OCI-LY3 (cell line): ENCODE results near the gene NDUFB3.

Source experiments
- H2AFZ ChIP-seq: fragments of 200-600, 300-600 bp; shearing (Covaris generic); 2 replicates; pipeline ENCODE4 v1.6.0; 2014; ENCODE audit warnings: antibody characterized with exemption, low read depth, low read length
- H3K27ac ChIP-seq: fragments of 200-600, 300-600 bp; sonication (generic); 2 replicates; pipeline ENCODE4 v1.5.1; 2014; ENCODE audit warnings: mild to moderate bottlenecking, low read length, moderate library complexity, mixed read lengths
- H3K27me3 ChIP-seq: fragments of 200-600, 300-600 bp; sonication (generic); 2 replicates; pipeline ENCODE4 v1.6.1; 2014; ENCODE audit warnings: low read depth, low read length, mixed read lengths
- H3K36me3 ChIP-seq: fragments of 200-600, 300-600 bp; sonication (generic); replicated peaks from 2 replicates; pipeline ENCODE3; 2014; ENCODE audit warnings: low read depth, low read length, mixed read lengths
- H3K4me1 ChIP-seq: fragments of 300-600, 200-600 bp; sonication (generic); 2 replicates; pipeline ENCODE4 v1.6.1; 2014; ENCODE audit warnings: low read length, mixed read lengths
- H3K4me2 ChIP-seq: fragments of 200-600, 300-600 bp; sonication (generic); 2 replicates; pipeline ENCODE4 v1.6.1; 2014; ENCODE audit warnings: low read length, mixed read lengths
- H3K4me3 ChIP-seq: fragments of 300-600, 200-600 bp; sonication (generic); 2 replicates; pipeline ENCODE4 v1.5.1; 2014; ENCODE audit warnings: antibody characterized with exemption, mild to moderate bottlenecking, low read length, moderate library complexity
- H3K79me2 ChIP-seq: fragments of 300-600, 200-600 bp; shearing (Covaris generic); 2 replicates; pipeline ENCODE4 v1.6.1; 2014; ENCODE audit warnings: mild to moderate bottlenecking, low read length, mixed read lengths
- H3K9ac ChIP-seq: fragments of 300-600, 200-600 bp; shearing (Covaris generic); 2 replicates; pipeline ENCODE4 v1.6.0; 2014; ENCODE audit warnings: mild to moderate bottlenecking, low read length, moderate library complexity
- H3K9me3 ChIP-seq: fragments of 200-600, 300-600 bp; shearing (Covaris generic); 2 replicates; pipeline ENCODE4 v1.6.1; 2014; ENCODE audit warnings: low read length, mixed read lengths; ENCODE audit not compliant: insufficient read depth
- H4K20me1 ChIP-seq: fragments of 200-600, 300-600 bp; sonication (generic); 2 replicates; pipeline ENCODE4 v1.6.1; 2016; ENCODE audit warnings: low read length, mixed read lengths; ENCODE audit not compliant: insufficient read depth
- EZH2phosphoT487 ChIP-seq: fragments of 200-600 bp; shearing (Covaris generic); IDR thresholded peaks from 2 replicates; pipeline ENCODE4 v1.6.1; 2018; ENCODE audit warnings: antibody characterized with exemption, mixed run types, low read depth
- TF ChIP-seq, protein P1 (sequence below): fragments of 200-600, 300-600 bp; sonication (generic); IDR thresholded peaks from 2 replicates; pipeline ENCODE4 v1.5.1; 2014; ENCODE audit warnings: antibody characterized with exemption, low read length, low read depth

NDUFB3 gene

DNA sequence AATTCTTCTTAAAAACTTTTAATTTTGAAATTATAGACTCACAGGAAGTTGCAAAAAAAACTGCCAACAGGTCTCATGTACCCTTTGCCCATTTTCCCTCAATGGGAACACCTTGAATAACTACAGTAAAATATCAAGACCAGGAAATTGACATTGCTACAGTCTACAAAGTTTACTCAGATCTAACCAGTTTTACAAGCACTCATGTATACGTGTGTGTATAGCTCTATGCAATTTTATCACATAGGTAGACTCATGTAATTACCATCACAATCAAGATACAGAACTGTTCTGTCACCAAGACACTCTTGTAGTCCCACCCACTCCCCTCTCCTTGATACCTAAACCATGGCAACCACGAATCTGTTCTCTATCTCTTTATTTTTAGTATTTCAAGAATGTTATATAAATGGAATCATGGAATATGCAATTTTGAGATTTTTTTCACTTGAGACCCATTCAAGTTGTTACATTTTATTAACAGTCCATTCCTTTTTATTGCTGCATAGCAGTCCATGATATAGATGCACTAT lies 6.9 kb upstream of the NDUFB3 start:
- Histone ChIP-seq H3K79me2 (peaks cover 66% of the 10 kb centered on the region), H3K27me3 (no peaks in the 10 kb centered on the region), H4K20me1 (0 out of 2 replicates have a peak, but pooled peaks cover 4% of the 10 kb centered on the region), H3K4me2 (no peak overlapping the region), H3K27ac (no peak overlapping the region), H3K36me3 (peaks cover 2% of the 10 kb centered on the region), H3K4me1 (peaks cover 26% of the 10 kb centered on the region), H3K4me3 (no peak overlapping the region), H2AFZ (no peak overlapping the region), H3K9me3 (no peaks in the 10 kb centered on the region), H3K9ac (no peak overlapping the region)
- no peak for TF ChIP-seq EZH2phosphoT487
- TF ChIP-seq, protein P1, sequence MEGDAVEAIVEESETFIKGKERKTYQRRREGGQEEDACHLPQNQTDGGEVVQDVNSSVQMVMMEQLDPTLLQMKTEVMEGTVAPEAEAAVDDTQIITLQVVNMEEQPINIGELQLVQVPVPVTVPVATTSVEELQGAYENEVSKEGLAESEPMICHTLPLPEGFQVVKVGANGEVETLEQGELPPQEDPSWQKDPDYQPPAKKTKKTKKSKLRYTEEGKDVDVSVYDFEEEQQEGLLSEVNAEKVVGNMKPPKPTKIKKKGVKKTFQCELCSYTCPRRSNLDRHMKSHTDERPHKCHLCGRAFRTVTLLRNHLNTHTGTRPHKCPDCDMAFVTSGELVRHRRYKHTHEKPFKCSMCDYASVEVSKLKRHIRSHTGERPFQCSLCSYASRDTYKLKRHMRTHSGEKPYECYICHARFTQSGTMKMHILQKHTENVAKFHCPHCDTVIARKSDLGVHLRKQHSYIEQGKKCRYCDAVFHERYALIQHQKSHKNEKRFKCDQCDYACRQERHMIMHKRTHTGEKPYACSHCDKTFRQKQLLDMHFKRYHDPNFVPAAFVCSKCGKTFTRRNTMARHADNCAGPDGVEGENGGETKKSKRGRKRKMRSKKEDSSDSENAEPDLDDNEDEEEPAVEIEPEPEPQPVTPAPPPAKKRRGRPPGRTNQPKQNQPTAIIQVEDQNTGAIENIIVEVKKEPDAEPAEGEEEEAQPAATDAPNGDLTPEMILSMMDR = no peak

DNA sequence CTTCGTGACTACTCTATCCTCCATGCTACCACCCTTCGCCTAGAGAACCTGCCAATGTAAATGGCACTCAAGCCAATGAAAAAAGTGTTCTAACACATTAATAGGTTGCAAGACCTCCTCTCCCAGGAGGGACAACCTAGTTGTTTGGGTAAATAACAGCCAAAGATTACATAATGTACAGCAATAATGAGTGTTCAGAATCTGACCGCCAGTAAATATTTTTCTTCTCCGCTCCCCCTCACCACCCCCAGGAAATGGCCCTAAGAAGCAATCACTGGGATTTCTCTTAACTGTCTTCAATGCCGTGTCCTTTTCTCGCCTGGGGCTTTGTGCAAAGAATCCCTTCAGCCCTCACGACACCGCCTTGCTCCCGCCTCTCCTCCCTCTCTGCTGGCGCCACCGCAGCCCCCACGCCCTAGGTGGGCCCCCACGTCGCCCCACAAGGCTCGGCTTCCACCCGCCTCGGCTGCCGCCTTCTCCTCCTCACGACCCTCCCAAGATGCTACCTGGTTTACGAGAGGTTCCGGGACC lies 788 bp upstream of the NDUFB3 start:
- Histone ChIP-seq H4K20me1 (0 out of 2 replicates have a peak, but pooled peaks cover 3% of the 10 kb centered on the region), H3K4me3 (peak overlapping the region; percentile 90), H3K4me1 (peaks cover 25% of the 10 kb centered on the region), H3K36me3 (no peaks in the 10 kb centered on the region), H3K4me2 (peak overlapping the region; percentile 79), H3K79me2 (peaks cover 80% of the 10 kb centered on the region), H3K27me3 (no peaks in the 10 kb centered on the region), H3K9me3 (no peaks in the 10 kb centered on the region), H2AFZ (0 out of 2 replicates have a peak overlapping the region, but pooled peaks have one; percentile 19), H3K27ac (peak overlapping the region; percentile 72), H3K9ac (peak overlapping the region; percentile 84)
- TF ChIP-seq, protein P1 = no peak
- TF ChIP-seq EZH2phosphoT487 = no peak

DNA sequence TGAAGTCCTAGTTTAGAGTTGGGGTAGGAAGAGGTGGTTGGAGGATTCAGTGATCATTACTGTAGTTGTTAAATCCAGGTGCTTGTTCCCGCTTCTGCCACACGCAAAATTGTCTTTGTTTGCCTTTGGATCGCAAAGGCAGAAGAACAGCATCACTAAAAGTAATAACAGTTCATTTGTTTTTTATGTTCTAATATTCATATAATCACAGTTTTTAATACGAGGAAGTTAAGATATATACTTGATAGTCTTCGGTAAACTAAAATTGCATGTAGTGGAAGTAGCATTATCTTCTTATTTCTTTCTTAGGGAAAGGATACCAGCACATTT lies 365 bp downstream of the NDUFB3 start:
- H3K27me3 ChIP-seq = no peaks in the 10 kb centered on the region

DNA sequence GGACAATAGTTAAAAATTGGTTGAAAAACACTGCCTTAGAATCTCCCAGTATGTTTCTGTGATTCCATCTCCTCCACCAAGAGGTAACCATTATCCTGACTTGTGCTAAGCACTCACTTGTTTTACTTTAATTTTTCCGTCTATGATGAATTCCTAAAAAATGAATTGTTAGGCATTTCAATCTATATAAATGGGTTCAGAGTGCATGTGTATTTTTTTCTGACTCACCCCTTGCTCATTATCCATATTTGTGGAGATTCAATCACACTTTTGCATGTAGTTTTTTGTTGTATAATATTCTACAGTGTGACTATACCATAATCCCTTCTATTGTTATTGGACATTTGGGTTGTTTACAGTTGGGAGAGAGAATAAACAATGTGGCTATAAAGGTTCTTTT lies 1.3 kb downstream of the NDUFB3 start:
- no peak overlapping the region for H2AFZ ChIP-seq
- 0 out of 2 replicates have a peak, but pooled peaks cover 3% of the 10 kb centered on the region for H4K20me1 ChIP-seq
- no peaks in the 10 kb centered on the region for H3K27me3 ChIP-seq
- peak overlapping the region; percentile 90 for H3K4me3 ChIP-seq
- H3K36me3 ChIP-seq = no peaks in the 10 kb centered on the region
- H3K4me1 ChIP-seq = peaks cover 24% of the 10 kb centered on the region
- no peak overlapping the region for H3K9ac ChIP-seq
- no peak overlapping the region for H3K27ac ChIP-seq
- peaks cover 62% of the 10 kb centered on the region for H3K79me2 ChIP-seq
- H3K9me3 ChIP-seq = no peaks in the 10 kb centered on the region
- H3K4me2 ChIP-seq = peak overlapping the region; percentile 62
- TF ChIP-seq, protein P1 = no peak
- TF ChIP-seq EZH2phosphoT487 = no peak

More for the DNA sequence above, 365 bp downstream of the NDUFB3 start:
- TF ChIP-seq, protein P1 = no peak
- TF ChIP-seq EZH2phosphoT487 = no peak
- Histone ChIP-seq H3K4me1 (peaks cover 24% of the 10 kb centered on the region), H2AFZ (peak overlapping the region; percentile 97), H3K9me3 (no peaks in the 10 kb centered on the region), H3K79me2 (peaks cover 71% of the 10 kb centered on the region), H4K20me1 (0 out of 2 replicates have a peak, but pooled peaks cover 3% of the 10 kb centered on the region), H3K36me3 (no peaks in the 10 kb centered on the region), H3K9ac (peak overlapping the region; percentile 84), H3K4me2 (peak overlapping the region; percentile 62), H3K4me3 (peak overlapping the region; percentile 90), H3K27ac (peak overlapping the region; percentile 72)
